ENCODE results near the gene POU2F2. TPM values are rescaled to one million over a fixed set of nuclear protein-coding genes. Genes with fewer than 3 reads are reported as not detected.

Gene POU2F2
- total and polyA plus RNA-seq, 11 donors: 0.16 to 10.1 (median 0.61) TPM

- H3K4me1 ChIP-seq: peaks cover 0 to 18% (median 8%) of the 10 kb centered on the region in 12 donors
- DNase-seq: no peak
- no peaks in the 10 kb centered on the region for H3K36me3 ChIP-seq
- ATAC-seq: no peak
- no peak overlapping the region for H3K4me3 ChIP-seq
- H3K9me3 ChIP-seq: no peaks in the 10 kb centered on the region
- intact Hi-C loops (cut with DNase I): no loop called here
- no peak overlapping the region for H3K27ac ChIP-seq
- peaks cover 7 to 56% (median 45%) of the 10 kb centered on the region in 9 donors for H3K27me3 ChIP-seq
- WGBS, 4 donors: 31 to 48% (median 39%) methylated on average over 6 of the region's 6 CpGs
- no peak for TF ChIP-seq CTCF (IDR thresholded peaks at IDR 0.05)
- TF ChIP-seq POLR2A (IDR thresholded peaks at IDR 0.05): no peak
Measured at GRCh38 chr19:42174958-42175734, 42.9 kb upstream of the POU2F2 start.

GRCh38 chr19:42174188-42174587 is 41.9 kb upstream of the POU2F2 start:
- intact Hi-C loops (cut with DNase I): no loop called here

GRCh38 chr19:42173695-42174094 is 41.4 kb upstream of the POU2F2 start:
- H3K27me3 ChIP-seq: peaks cover 0 to 42% (median 31%) of the 10 kb centered on the region in 9 donors
- no peak overlapping the region for H3K4me3 ChIP-seq
- H3K27ac ChIP-seq: no peak overlapping the region
- TF ChIP-seq CTCF (IDR thresholded peaks at IDR 0.05): no peak
- TF ChIP-seq POLR2A (IDR thresholded peaks at IDR 0.05): no peak
- 71 to 80% (median 77%) methylated on average over 5 of the region's 5 CpGs for WGBS, 4 donors
- DNase-seq (no peak), ATAC-seq (no peak)
- intact Hi-C loops (cut with DNase I): no loop called here
- peaks cover 0 to 18% (median 8%) of the 10 kb centered on the region in 12 donors for H3K4me1 ChIP-seq
- no peaks in the 10 kb centered on the region for H3K9me3 ChIP-seq
- H3K36me3 ChIP-seq: no peaks in the 10 kb centered on the region

More at GRCh38 chr19:42174188-42174587, 41.9 kb upstream of the POU2F2 start:
- TF ChIP-seq POLR2A (IDR thresholded peaks at IDR 0.05): no peak
- TF ChIP-seq CTCF (IDR thresholded peaks at IDR 0.05): no peak
- no peaks in the 10 kb centered on the region for H3K9me3 ChIP-seq
- 90 to 93% (median 91%) methylated on average over 11 of the region's 11 CpGs for WGBS, 4 donors
- peaks cover 0 to 47% (median 36%) of the 10 kb centered on the region in 9 donors for H3K27me3 ChIP-seq
- no peak overlapping the region for H3K27ac ChIP-seq
- DNase-seq (no peak), ATAC-seq (no peak)
- peaks cover 0 to 18% (median 8%) of the 10 kb centered on the region in 12 donors for H3K4me1 ChIP-seq
- no peaks in the 10 kb centered on the region for H3K36me3 ChIP-seq
- H3K4me3 ChIP-seq: no peak overlapping the region

GRCh38 chr19:42172261-42172660 is 40.0 kb upstream of the POU2F2 start:
- peaks cover 0 to 29% (median 17%) of the 10 kb centered on the region in 9 donors for H3K27me3 ChIP-seq
- H3K9me3 ChIP-seq: no peaks in the 10 kb centered on the region
- ATAC-seq: no peak
- no peak for TF ChIP-seq CTCF (IDR thresholded peaks at IDR 0.05)
- TF ChIP-seq POLR2A (IDR thresholded peaks at IDR 0.05): no peak
- no peaks in the 10 kb centered on the region for H3K36me3 ChIP-seq
- WGBS, 4 donors: 89 to 93% (median 92%) methylated on average over 7 of the region's 7 CpGs
- DNase-seq: no peak
- intact Hi-C loops (cut with DNase I): no loop called here
- H3K4me3 ChIP-seq: no peak overlapping the region
- peaks cover 0 to 16% (median 8%) of the 10 kb centered on the region in 12 donors for H3K4me1 ChIP-seq
- no peak overlapping the region for H3K27ac ChIP-seq
